ENCODE results near the gene TPSG1.
"Not testable (repeated sequence)": the region's sequence is repeated elsewhere in the genome, so short reads cannot be mapped to it uniquely, and the experiment has no call there.

The TPSG1 gene

GRCh38 chr16:1213796-1214372 lies 11.2 kb downstream of the TPSG1 start:
- no peak for DNase-seq

- DNase-seq = no peak
Observed at GRCh38 chr16:1213231-1213630, 11.8 kb downstream of the TPSG1 start.

GRCh38 chr16:1212616-1213194 lies 12.4 kb downstream of the TPSG1 start:
- DNase-seq = no peak

- DNase-seq = no peak
Observed at GRCh38 chr16:1211451-1212268, 13.4 kb downstream of the TPSG1 start.

GRCh38 chr16:1210461-1210860 lies 14.6 kb downstream of the TPSG1 start:
- DNase-seq = no peak

GRCh38 chr16:1209081-1209480 lies 16.0 kb downstream of the TPSG1 start:
- DNase-seq = no peak

GRCh38 chr16:1208239-1208830 lies 16.7 kb downstream of the TPSG1 start:
- DNase-seq = no peak

GRCh38 chr16:1206786-1207185 lies 18.3 kb downstream of the TPSG1 start:
- no peak for DNase-seq

- DNase-seq = no peak
Observed at GRCh38 chr16:1206326-1206725, 18.7 kb downstream of the TPSG1 start.

- DNase-seq = no peak
Observed at GRCh38 chr16:1204933-1205332, 20.1 kb downstream of the TPSG1 start.

- no peak for DNase-seq
Observed at GRCh38 chr16:1202274-1202673, 22.8 kb downstream of the TPSG1 start.

GRCh38 chr16:1201444-1201843 lies 23.6 kb downstream of the TPSG1 start:
- DNase-seq = no peak

- DNase-seq = no peak
Observed at GRCh38 chr16:1200014-1200627, 24.9 kb downstream of the TPSG1 start.

GRCh38 chr16:1199347-1200013 lies 25.6 kb downstream of the TPSG1 start:
- no peak for DNase-seq

GRCh38 chr16:1198671-1199346 lies 26.3 kb downstream of the TPSG1 start:
- not testable (repeated sequence) for DNase-seq

- DNase-seq = no peak
Observed at GRCh38 chr16:1198194-1198593, 26.9 kb downstream of the TPSG1 start.

GRCh38 chr16:1197237-1197866 lies 27.7 kb downstream of the TPSG1 start:
- DNase-seq = peak; percentile 25

- no peak for DNase-seq
Observed at GRCh38 chr16:1196494-1196893, 28.6 kb downstream of the TPSG1 start.

GRCh38 chr16:1195393-1195666 lies 29.7 kb downstream of the TPSG1 start:
- no peak for DNase-seq

- DNase-seq = no peak
Observed at GRCh38 chr16:1194665-1195392, 30.2 kb downstream of the TPSG1 start.

All from NCI-H2029 (cell line).